ENCODE measurements around the gene ZNF425.

Gene ZNF425

GRCh38 chr7:149081914-149082313 lies 44.2 kb downstream of the ZNF425 start:
- no peak for ATAC-seq
- TF ChIP-seq, protein P1, sequence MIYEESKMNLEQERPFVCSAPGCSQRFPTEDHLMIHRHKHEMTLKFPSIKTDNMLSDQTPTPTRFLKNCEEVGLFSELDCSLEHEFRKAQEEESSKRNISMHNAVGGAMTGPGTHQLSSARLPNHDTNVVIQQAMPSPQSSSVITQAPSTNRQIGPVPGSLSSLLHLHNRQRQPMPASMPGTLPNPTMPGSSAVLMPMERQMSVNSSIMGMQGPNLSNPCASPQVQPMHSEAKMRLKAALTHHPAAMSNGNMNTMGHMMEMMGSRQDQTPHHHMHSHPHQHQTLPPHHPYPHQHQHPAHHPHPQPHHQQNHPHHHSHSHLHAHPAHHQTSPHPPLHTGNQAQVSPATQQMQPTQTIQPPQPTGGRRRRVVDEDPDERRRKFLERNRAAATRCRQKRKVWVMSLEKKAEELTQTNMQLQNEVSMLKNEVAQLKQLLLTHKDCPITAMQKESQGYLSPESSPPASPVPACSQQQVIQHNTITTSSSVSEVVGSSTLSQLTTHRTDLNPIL (CRISPR knock-in tag; IDR thresholded peaks at IDR 0.05; ENCODE audit: low read depth): no peak
- TF ChIP-seq ZNF8 (CRISPR knock-in tag; IDR thresholded peaks at IDR 0.05): no peak
- TF ChIP-seq SNAI2 (CRISPR knock-in tag; IDR thresholded peaks at IDR 0.05): no peak
- TF ChIP-seq ZFP30 (CRISPR knock-in tag; IDR thresholded peaks at IDR 0.05): no peak
- no peak for TF ChIP-seq GLIS3 (CRISPR knock-in tag; IDR thresholded peaks at IDR 0.05)
- TF ChIP-seq OSR1 (CRISPR knock-in tag; IDR thresholded peaks at IDR 0.05): no peak
- no peak for TF ChIP-seq TOX (CRISPR knock-in tag; IDR thresholded peaks at IDR 0.05; ENCODE audit: borderline replicate concordance)
- no peak for TF ChIP-seq TCF4 (CRISPR knock-in tag; IDR thresholded peaks at IDR 0.05; ENCODE audit: borderline replicate concordance)
- no peak for TF ChIP-seq RARB (CRISPR knock-in tag; IDR thresholded peaks at IDR 0.05)
- no peak for TF ChIP-seq ZFP3 (CRISPR knock-in tag; IDR thresholded peaks at IDR 0.05)
- TF ChIP-seq ZNF565 (CRISPR knock-in tag; conservative IDR thresholded peaks at IDR 0.05; ENCODE audit: low read depth): no peak
- TF ChIP-seq ARNTL (CRISPR knock-in tag; IDR thresholded peaks at IDR 0.05; ENCODE audit: borderline replicate concordance, low read depth): no peak
- no peak for TF ChIP-seq BACH2 (CRISPR knock-in tag; IDR thresholded peaks at IDR 0.05; ENCODE audit: borderline replicate concordance)

DNA sequence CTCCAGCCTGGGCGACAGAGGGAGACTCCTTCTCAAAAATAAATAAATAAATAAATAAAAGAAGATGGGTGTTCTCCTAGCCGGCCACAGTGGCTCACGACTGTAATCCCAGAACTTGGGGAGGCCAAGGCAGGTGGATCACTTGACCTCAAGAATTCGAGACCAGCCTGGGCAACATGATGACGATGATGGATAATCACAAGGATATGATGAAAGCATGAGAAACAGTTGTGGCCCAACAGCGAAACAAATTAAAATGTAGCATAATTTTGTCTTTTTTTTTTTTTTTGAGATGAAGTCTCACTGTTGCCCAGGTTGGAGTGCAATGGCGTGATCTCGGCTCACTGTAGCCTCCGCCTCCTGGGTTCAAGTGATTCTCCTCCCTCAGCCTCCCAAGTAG lies 48.5 kb downstream of the ZNF425 start:
- ATAC-seq: no peak
- TF ChIP-seq ISL1 (CRISPR knock-in tag; IDR thresholded peaks at IDR 0.05) (no peak), ZNF8 (CRISPR knock-in tag; IDR thresholded peaks at IDR 0.05) (no peak), TCF4 (CRISPR knock-in tag; IDR thresholded peaks at IDR 0.05; ENCODE audit: borderline replicate concordance) (no peak), BACH2 (CRISPR knock-in tag; IDR thresholded peaks at IDR 0.05; ENCODE audit: borderline replicate concordance) (no peak), CSDC2 (CRISPR knock-in tag; IDR thresholded peaks at IDR 0.05) (no peak), ZC3H10 (CRISPR knock-in tag; IDR thresholded peaks at IDR 0.05) (no peak), RARB (CRISPR knock-in tag; IDR thresholded peaks at IDR 0.05) (no peak), ZFP30 (CRISPR knock-in tag; IDR thresholded peaks at IDR 0.05) (no peak), ZFP3 (CRISPR knock-in tag; IDR thresholded peaks at IDR 0.05) (no peak), ZNF70 (CRISPR knock-in tag; IDR thresholded peaks at IDR 0.05) (no peak), ESRRG (CRISPR knock-in tag; IDR thresholded peaks at IDR 0.05) (no peak), ZNF565 (CRISPR knock-in tag; conservative IDR thresholded peaks at IDR 0.05; ENCODE audit: low read depth) (no peak), SNAI2 (CRISPR knock-in tag; IDR thresholded peaks at IDR 0.05) (no peak), GLIS3 (CRISPR knock-in tag; IDR thresholded peaks at IDR 0.05) (no peak), TOX (CRISPR knock-in tag; IDR thresholded peaks at IDR 0.05; ENCODE audit: borderline replicate concordance) (no peak), PPARA (CRISPR knock-in tag; IDR thresholded peaks at IDR 0.05; ENCODE audit: borderline replicate concordance) (no peak)
- TF ChIP-seq, protein P2, sequence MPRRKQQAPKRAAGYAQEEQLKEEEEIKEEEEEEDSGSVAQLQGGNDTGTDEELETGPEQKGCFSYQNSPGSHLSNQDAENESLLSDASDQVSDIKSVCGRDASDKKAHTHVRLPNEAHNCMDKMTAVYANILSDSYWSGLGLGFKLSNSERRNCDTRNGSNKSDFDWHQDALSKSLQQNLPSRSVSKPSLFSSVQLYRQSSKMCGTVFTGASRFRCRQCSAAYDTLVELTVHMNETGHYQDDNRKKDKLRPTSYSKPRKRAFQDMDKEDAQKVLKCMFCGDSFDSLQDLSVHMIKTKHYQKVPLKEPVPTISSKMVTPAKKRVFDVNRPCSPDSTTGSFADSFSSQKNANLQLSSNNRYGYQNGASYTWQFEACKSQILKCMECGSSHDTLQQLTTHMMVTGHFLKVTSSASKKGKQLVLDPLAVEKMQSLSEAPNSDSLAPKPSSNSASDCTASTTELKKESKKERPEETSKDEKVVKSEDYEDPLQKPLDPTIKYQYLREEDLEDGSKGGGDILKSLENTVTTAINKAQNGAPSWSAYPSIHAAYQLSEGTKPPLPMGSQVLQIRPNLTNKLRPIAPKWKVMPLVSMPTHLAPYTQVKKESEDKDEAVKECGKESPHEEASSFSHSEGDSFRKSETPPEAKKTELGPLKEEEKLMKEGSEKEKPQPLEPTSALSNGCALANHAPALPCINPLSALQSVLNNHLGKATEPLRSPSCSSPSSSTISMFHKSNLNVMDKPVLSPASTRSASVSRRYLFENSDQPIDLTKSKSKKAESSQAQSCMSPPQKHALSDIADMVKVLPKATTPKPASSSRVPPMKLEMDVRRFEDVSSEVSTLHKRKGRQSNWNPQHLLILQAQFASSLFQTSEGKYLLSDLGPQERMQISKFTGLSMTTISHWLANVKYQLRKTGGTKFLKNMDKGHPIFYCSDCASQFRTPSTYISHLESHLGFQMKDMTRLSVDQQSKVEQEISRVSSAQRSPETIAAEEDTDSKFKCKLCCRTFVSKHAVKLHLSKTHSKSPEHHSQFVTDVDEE (CRISPR knock-in tag; IDR thresholded peaks at IDR 0.05): no peak
- TF ChIP-seq, protein P1 (CRISPR knock-in tag; IDR thresholded peaks at IDR 0.05; ENCODE audit: low read depth): no peak
- TF ChIP-seq, protein P3, sequence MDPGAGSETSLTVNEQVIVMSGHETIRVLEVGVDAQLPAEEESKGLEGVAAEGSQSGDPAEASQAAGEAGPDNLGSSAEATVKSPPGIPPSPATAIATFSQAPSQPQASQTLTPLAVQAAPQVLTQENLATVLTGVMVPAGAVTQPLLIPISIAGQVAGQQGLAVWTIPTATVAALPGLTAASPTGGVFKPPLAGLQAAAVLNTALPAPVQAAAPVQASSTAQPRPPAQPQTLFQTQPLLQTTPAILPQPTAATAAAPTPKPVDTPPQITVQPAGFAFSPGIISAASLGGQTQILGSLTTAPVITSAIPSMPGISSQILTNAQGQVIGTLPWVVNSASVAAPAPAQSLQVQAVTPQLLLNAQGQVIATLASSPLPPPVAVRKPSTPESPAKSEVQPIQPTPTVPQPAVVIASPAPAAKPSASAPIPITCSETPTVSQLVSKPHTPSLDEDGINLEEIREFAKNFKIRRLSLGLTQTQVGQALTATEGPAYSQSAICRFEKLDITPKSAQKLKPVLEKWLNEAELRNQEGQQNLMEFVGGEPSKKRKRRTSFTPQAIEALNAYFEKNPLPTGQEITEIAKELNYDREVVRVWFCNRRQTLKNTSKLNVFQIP (CRISPR knock-in tag; IDR thresholded peaks at IDR 0.05; ENCODE audit: borderline replicate concordance, low read depth): no peak
- TF ChIP-seq, protein P4, sequence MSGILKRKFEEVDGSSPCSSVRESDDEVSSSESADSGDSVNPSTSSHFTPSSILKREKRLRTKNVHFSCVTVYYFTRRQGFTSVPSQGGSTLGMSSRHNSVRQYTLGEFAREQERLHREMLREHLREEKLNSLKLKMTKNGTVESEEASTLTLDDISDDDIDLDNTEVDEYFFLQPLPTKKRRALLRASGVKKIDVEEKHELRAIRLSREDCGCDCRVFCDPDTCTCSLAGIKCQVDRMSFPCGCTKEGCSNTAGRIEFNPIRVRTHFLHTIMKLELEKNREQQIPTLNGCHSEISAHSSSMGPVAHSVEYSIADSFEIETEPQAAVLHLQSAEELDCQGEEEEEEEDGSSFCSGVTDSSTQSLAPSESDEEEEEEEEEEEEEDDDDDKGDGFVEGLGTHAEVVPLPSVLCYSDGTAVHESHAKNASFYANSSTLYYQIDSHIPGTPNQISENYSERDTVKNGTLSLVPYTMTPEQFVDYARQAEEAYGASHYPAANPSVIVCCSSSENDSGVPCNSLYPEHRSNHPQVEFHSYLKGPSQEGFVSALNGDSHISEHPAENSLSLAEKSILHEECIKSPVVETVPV (CRISPR knock-in tag; IDR thresholded peaks at IDR 0.05): no peak

DNA sequence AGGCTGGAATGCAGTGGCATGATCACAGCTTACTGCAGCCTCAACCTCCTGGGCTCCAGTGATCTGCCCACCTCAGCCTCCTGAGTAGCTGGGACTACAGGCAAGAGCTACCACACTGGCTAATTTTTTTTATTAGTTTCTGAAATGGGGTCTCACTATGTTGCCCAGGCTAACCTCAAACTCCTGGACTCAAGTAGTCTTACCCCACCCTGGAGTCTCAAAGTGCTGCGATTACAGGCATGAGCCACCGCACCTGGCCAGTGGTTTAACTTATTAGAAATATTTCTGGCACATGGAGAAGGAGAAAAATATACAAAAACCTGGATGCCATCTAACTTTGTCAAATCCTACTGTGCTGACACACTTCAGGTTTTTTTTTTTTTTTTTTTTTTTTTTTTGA lies 50.8 kb downstream of the ZNF425 start:
- no peak for TF ChIP-seq SNAI2 (CRISPR knock-in tag; IDR thresholded peaks at IDR 0.05)
- no peak for TF ChIP-seq PPARA (CRISPR knock-in tag; IDR thresholded peaks at IDR 0.05; ENCODE audit: borderline replicate concordance)
- TF ChIP-seq, protein P1 (CRISPR knock-in tag; IDR thresholded peaks at IDR 0.05; ENCODE audit: low read depth): no peak
- TF ChIP-seq GLIS3 (CRISPR knock-in tag; IDR thresholded peaks at IDR 0.05): no peak
- TF ChIP-seq TCF4 (CRISPR knock-in tag; IDR thresholded peaks at IDR 0.05; ENCODE audit: borderline replicate concordance): no peak
- no peak for TF ChIP-seq OSR1 (CRISPR knock-in tag; IDR thresholded peaks at IDR 0.05)
- no peak for TF ChIP-seq ZNF565 (CRISPR knock-in tag; conservative IDR thresholded peaks at IDR 0.05; ENCODE audit: low read depth)
- TF ChIP-seq ZC3H10 (CRISPR knock-in tag; IDR thresholded peaks at IDR 0.05): no peak
- no peak for ATAC-seq

Measured in SK-N-SH treated with all-trans-retinoic acid at 6 μM for 48 hours (cell line).